ENCODE measurements around the gene TLN1.

DNA sequence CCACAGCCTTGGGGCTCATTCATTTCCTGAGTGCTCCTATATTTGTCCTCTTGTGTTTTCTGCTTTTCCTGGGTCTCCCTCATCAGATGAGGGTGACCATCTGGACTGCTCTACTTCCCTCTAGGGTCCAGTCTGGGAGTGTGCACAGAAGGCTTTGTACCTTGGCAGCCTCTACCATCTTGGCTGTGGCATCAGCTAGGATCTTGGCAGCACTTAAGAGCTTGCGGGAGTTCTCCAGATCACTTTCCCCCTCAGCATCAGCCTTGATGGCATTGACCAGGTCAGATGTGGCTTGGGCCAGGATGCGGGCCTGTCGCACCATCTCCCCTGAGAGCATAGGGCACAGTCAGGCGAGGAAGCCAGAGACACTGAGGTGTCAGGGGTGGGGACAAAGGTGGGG, 15.8 kb downstream of the TLN1 start:
- TF ChIP-seq POLR2A (IDR thresholded peaks at IDR 0.05), result no peak
- TF ChIP-seq, protein P1, sequence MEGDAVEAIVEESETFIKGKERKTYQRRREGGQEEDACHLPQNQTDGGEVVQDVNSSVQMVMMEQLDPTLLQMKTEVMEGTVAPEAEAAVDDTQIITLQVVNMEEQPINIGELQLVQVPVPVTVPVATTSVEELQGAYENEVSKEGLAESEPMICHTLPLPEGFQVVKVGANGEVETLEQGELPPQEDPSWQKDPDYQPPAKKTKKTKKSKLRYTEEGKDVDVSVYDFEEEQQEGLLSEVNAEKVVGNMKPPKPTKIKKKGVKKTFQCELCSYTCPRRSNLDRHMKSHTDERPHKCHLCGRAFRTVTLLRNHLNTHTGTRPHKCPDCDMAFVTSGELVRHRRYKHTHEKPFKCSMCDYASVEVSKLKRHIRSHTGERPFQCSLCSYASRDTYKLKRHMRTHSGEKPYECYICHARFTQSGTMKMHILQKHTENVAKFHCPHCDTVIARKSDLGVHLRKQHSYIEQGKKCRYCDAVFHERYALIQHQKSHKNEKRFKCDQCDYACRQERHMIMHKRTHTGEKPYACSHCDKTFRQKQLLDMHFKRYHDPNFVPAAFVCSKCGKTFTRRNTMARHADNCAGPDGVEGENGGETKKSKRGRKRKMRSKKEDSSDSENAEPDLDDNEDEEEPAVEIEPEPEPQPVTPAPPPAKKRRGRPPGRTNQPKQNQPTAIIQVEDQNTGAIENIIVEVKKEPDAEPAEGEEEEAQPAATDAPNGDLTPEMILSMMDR (IDR thresholded peaks at IDR 0.05 in 8 of 11, conservative IDR thresholded peaks at IDR 0.05 in 3 of 11), result no peak

All from spleen (tissue), 7 donors.